Thyroid gland (tissue), 4 donors: ENCODE measurements around the gene PNLIPRP3.

Experiments used
- CTCF ChIP-seq, 6 experiments: fragments of 200-600 bp in 3 of 6; fragments of 450-650 bp in 3 of 6; sonication (generic) in 3 of 6; IDR thresholded peaks; one replicate each; pipeline ENCODE4 v1.5.1; 2016 to 2019; ENCODE audit warnings: antibody characterized with exemption in 6 of 6, mild to moderate bottlenecking in 2 of 6, inconsistent platforms in 1 of 6, moderate library complexity in 1 of 6
- POLR2A ChIP-seq, 2 donors: fragments of 450-650 bp; IDR thresholded peaks; one replicate each; pipeline ENCODE4 v1.6.1; 2017; ENCODE audit warnings: antibody characterized with exemption in 2 of 2, mild to moderate bottlenecking in 2 of 2, moderate library complexity in 1 of 2

- TF ChIP-seq CTCF (IDR thresholded peaks at IDR 0.05) (no peak), POLR2A (IDR thresholded peaks at IDR 0.05) (no peak)
These were observed 2.6 kb downstream of the PNLIPRP3 start for GRCh38 chr10:116430288-116430687.
